ENCODE measurements around the gene GAPT.
A peak's percentile ranks its signal among the peaks of the same experiment; 100 is the strongest.

The GAPT gene

DNA sequence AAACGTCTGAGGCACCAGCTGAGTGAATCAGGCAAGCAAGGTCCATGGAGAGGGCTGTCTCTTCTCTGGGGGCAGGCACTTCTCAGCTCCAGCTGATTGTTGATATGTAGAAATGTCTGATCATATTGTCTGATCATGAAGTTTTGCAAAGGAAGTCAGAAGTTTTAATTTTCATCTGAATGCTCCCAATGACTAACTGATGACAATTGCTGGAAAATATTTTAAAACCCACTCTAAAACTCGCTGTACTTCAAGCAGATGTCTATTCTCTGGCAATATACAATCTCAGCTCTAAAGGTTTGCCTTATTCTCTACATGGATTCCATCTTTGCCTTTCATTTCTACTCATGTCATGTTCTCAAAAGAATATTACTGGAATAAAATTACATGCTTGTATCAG lies 44.0 kb upstream of the GAPT start:
- TF ChIP-seq ZNF8 (CRISPR knock-in tag; IDR thresholded peaks at IDR 0.05) (no peak), CSDC2 (CRISPR knock-in tag; IDR thresholded peaks at IDR 0.05) (no peak), GLIS3 (CRISPR knock-in tag; IDR thresholded peaks at IDR 0.05) (no peak), ISL1 (CRISPR knock-in tag; IDR thresholded peaks at IDR 0.05) (no peak), ZFP3 (CRISPR knock-in tag; IDR thresholded peaks at IDR 0.05) (no peak), ZFP30 (CRISPR knock-in tag; IDR thresholded peaks at IDR 0.05) (no peak), ZNF70 (CRISPR knock-in tag; IDR thresholded peaks at IDR 0.05) (no peak), BACH2 (CRISPR knock-in tag; IDR thresholded peaks at IDR 0.05; ENCODE audit: borderline replicate concordance) (no peak)
- TF ChIP-seq, protein P1, sequence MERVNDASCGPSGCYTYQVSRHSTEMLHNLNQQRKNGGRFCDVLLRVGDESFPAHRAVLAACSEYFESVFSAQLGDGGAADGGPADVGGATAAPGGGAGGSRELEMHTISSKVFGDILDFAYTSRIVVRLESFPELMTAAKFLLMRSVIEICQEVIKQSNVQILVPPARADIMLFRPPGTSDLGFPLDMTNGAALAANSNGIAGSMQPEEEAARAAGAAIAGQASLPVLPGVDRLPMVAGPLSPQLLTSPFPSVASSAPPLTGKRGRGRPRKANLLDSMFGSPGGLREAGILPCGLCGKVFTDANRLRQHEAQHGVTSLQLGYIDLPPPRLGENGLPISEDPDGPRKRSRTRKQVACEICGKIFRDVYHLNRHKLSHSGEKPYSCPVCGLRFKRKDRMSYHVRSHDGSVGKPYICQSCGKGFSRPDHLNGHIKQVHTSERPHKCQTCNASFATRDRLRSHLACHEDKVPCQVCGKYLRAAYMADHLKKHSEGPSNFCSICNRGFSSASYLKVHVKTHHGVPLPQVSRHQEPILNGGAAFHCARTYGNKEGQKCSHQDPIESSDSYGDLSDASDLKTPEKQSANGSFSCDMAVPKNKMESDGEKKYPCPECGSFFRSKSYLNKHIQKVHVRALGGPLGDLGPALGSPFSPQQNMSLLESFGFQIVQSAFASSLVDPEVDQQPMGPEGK (CRISPR knock-in tag; IDR thresholded peaks at IDR 0.05; ENCODE audit: borderline replicate concordance) = no peak
- no peak; the same call in 1 of the 3 replicates for ATAC-seq

- ATAC-seq = no peak
- TF ChIP-seq PPARA (CRISPR knock-in tag; IDR thresholded peaks at IDR 0.05; ENCODE audit: borderline replicate concordance) = no peak
- TF ChIP-seq CSRNP3 (CRISPR knock-in tag; IDR thresholded peaks at IDR 0.05) = no peak
- no peak for TF ChIP-seq ZFP30 (CRISPR knock-in tag; IDR thresholded peaks at IDR 0.05)
- no peak for TF ChIP-seq BACH2 (CRISPR knock-in tag; IDR thresholded peaks at IDR 0.05; ENCODE audit: borderline replicate concordance)
- TF ChIP-seq, protein P2, sequence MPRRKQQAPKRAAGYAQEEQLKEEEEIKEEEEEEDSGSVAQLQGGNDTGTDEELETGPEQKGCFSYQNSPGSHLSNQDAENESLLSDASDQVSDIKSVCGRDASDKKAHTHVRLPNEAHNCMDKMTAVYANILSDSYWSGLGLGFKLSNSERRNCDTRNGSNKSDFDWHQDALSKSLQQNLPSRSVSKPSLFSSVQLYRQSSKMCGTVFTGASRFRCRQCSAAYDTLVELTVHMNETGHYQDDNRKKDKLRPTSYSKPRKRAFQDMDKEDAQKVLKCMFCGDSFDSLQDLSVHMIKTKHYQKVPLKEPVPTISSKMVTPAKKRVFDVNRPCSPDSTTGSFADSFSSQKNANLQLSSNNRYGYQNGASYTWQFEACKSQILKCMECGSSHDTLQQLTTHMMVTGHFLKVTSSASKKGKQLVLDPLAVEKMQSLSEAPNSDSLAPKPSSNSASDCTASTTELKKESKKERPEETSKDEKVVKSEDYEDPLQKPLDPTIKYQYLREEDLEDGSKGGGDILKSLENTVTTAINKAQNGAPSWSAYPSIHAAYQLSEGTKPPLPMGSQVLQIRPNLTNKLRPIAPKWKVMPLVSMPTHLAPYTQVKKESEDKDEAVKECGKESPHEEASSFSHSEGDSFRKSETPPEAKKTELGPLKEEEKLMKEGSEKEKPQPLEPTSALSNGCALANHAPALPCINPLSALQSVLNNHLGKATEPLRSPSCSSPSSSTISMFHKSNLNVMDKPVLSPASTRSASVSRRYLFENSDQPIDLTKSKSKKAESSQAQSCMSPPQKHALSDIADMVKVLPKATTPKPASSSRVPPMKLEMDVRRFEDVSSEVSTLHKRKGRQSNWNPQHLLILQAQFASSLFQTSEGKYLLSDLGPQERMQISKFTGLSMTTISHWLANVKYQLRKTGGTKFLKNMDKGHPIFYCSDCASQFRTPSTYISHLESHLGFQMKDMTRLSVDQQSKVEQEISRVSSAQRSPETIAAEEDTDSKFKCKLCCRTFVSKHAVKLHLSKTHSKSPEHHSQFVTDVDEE (CRISPR knock-in tag; IDR thresholded peaks at IDR 0.05) = no peak
- TF ChIP-seq, protein P1 (CRISPR knock-in tag; IDR thresholded peaks at IDR 0.05; ENCODE audit: borderline replicate concordance) = no peak
- TF ChIP-seq GLIS3 (CRISPR knock-in tag; IDR thresholded peaks at IDR 0.05) = no peak
- no peak for TF ChIP-seq ZFP3 (CRISPR knock-in tag; IDR thresholded peaks at IDR 0.05)
- TF ChIP-seq POU6F1 (CRISPR knock-in tag; IDR thresholded peaks at IDR 0.05; ENCODE audit: borderline replicate concordance, low read depth) = no peak; the same call in 1 of the 2 replicates
- TF ChIP-seq ZNF70 (CRISPR knock-in tag; IDR thresholded peaks at IDR 0.05) = no peak
- TF ChIP-seq, protein P3, sequence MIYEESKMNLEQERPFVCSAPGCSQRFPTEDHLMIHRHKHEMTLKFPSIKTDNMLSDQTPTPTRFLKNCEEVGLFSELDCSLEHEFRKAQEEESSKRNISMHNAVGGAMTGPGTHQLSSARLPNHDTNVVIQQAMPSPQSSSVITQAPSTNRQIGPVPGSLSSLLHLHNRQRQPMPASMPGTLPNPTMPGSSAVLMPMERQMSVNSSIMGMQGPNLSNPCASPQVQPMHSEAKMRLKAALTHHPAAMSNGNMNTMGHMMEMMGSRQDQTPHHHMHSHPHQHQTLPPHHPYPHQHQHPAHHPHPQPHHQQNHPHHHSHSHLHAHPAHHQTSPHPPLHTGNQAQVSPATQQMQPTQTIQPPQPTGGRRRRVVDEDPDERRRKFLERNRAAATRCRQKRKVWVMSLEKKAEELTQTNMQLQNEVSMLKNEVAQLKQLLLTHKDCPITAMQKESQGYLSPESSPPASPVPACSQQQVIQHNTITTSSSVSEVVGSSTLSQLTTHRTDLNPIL (CRISPR knock-in tag; IDR thresholded peaks at IDR 0.05; ENCODE audit: low read depth) = no peak
Measured at GRCh38 chr5:58450018-58450417, 41.2 kb upstream of the GAPT start.

DNA sequence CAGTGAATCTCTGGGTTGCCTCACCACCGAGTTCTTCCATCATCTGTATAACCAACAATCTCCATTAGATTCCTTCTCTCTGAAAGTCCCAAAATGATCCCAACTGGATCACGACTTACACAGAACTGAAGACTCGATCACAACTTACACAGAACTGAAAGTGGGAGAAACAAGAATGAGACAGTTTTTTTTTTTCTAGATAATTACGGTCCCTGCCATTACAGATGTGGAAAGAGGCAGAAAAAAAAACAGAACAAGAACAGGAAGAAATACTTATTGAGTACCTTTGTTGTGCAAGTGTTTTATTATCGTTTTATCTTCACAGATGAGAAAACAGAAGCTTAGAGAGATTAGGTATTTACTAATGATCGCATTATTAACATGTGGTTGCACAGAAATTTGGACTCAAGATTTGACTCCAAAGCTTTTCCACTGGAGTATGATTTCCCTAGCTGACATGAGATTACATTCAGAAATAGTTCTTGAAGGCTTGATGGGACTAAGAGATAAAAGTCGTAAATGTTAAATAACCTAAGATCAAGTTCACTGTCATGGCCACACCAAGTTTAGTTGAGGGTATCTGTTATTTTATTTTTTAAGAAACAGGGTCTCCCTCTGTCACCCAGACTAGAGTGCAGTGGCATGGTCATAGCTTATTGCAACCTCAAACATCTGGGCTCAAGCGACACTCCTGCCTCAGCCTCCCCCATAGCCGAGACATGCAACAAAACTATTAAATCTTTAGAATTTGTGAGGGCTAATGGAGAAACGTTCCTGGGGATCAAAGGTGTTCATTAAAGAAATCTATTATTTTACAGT lies 40.2 kb upstream of the GAPT start:
- no peak for TF ChIP-seq ZC3H10 (CRISPR knock-in tag; IDR thresholded peaks at IDR 0.05)
- TF ChIP-seq, protein P3 (CRISPR knock-in tag; IDR thresholded peaks at IDR 0.05; ENCODE audit: low read depth) = 0 out of 2 replicates have a peak, but pooled peaks have one; percentile 28
- no peak for TF ChIP-seq PPARA (CRISPR knock-in tag; IDR thresholded peaks at IDR 0.05; ENCODE audit: borderline replicate concordance)
- ATAC-seq = peak; percentile 9
